Stomach smooth muscle (tissue), 2 donors: ENCODE results near the gene CX3CR1.
"Not testable (repeated sequence)": the region's sequence is repeated elsewhere in the genome, so short reads cannot be mapped to it uniquely, and the experiment has no call there.

Experiments used
- H3K27ac ChIP-seq: one replicate; pipeline ENCODE4 v1.7.0; 2013; ENCODE audit warnings: mild to moderate bottlenecking, low read length, inconsistent platforms
- H3K27me3 ChIP-seq, 2 donors: one replicate each; pipeline ENCODE4 v1.7.0; 2013; ENCODE audit warnings: low read length in 2 of 2; ENCODE audit not compliant: insufficient read depth in 2 of 2, control insufficient read depth in 1 of 2
- H3K36me3 ChIP-seq, 2 donors: one replicate each; pipeline ENCODE4 v1.7.0; 2013; ENCODE audit warnings: low read length in 2 of 2; ENCODE audit not compliant: control insufficient read depth in 2 of 2, insufficient read depth in 2 of 2
- H3K4me1 ChIP-seq: one replicate; pipeline ENCODE4 v1.7.0; 2013; ENCODE audit warnings: low read length; ENCODE audit not compliant: control insufficient read depth, insufficient read depth
- H3K4me3 ChIP-seq, 2 donors: one replicate each; pipeline ENCODE4 v1.7.0; 2013; ENCODE audit warnings: low read length in 2 of 2
- H3K9ac ChIP-seq, 2 donors: one replicate each; pipeline ENCODE4 v1.7.0; 2013; ENCODE audit warnings: low read length in 2 of 2, mild to moderate bottlenecking in 1 of 2
- H3K9me3 ChIP-seq, 2 donors: one replicate each; pipeline ENCODE4 v1.7.0; 2013; ENCODE audit warnings: low read length in 2 of 2; ENCODE audit not compliant: control insufficient read depth in 2 of 2
- donor health status: healthy.
- donor health status: Pancreatic carcinoma.

Gene CX3CR1, protein sequence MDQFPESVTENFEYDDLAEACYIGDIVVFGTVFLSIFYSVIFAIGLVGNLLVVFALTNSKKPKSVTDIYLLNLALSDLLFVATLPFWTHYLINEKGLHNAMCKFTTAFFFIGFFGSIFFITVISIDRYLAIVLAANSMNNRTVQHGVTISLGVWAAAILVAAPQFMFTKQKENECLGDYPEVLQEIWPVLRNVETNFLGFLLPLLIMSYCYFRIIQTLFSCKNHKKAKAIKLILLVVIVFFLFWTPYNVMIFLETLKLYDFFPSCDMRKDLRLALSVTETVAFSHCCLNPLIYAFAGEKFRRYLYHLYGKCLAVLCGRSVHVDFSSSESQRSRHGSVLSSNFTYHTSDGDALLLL

GRCh38 chr3:39279745-39280517 is at the start of gene CX3CR1:
CX3CR1 (minus strand) TSS chr3:39280036; CDS start chr3:39266509, 13,527 bp downstream.
- Histone ChIP-seq H3K4me1 (no peaks in the 10 kb centered on the region), H3K9ac (no peak within 1 kb of the TSS), H3K27me3 (peaks cover 0 to 2% of the 10 kb centered on the region in 2 donors), H3K9me3 (no peaks in the 10 kb centered on the region), H3K4me3 (peak within 1 kb of the TSS in 1 of 2 donors; percentile 16), H3K36me3 (no peaks in the 10 kb centered on the region), H3K27ac (no peak within 1 kb of the TSS)

GRCh38 chr3:39329493-39329892 is 49.7 kb upstream of the CX3CR1 start, which contains the start of gene CCR8:
CCR8 (plus strand) TSS chr3:39329709; CDS start chr3:39332332, 2,623 bp downstream.
- H3K4me3 ChIP-seq = no peak within 1 kb of the TSS
- H3K9ac ChIP-seq = no peak within 1 kb of the TSS
- no peaks in the 10 kb centered on the region for H3K4me1 ChIP-seq
- H3K27me3 ChIP-seq = no peaks in the 10 kb centered on the region
- no peaks in the 10 kb centered on the region for H3K36me3 ChIP-seq
- H3K27ac ChIP-seq = no peak within 1 kb of the TSS
- no peaks in the 10 kb centered on the region for H3K9me3 ChIP-seq

DNA sequence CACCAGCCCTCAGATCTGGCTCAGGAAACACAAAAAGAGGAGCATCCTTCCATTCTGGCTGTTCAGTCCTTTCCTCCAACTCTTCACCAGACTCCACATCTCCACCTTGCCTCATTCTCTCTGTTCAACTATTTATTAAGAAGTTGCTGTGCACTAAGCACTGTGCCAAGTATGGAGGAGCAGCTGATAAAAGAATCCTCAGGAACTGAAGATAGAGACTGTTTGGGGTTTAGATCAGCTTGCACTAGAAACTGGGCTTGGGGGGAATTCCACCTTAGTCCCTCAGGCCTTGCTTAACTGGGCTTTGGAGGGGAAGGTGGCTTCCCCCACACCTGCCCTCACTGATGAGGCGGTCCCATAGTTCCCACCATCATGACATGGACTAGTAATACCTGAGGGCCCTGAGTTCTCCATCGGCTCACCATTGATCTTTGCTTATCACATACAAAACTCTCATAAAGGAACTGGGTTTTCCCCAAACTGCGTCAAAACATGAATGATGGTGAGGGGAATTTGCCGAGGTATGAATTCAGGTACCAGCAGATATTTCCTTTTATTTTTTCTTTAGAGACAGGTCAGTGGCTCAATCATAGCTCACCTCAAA is 48.0 kb upstream of the CX3CR1 start:
- Histone ChIP-seq H3K9me3 (no peaks in the 10 kb centered on the region), H3K27ac (no peak overlapping the region), H3K9ac (no peak overlapping the region), H3K27me3 (no peaks in the 10 kb centered on the region), H3K4me1 (no peaks in the 10 kb centered on the region), H3K4me3 (no peak overlapping the region), H3K36me3 (no peaks in the 10 kb centered on the region)

GRCh38 chr3:39327053-39327745 is 47.4 kb upstream of the CX3CR1 start:
- Histone ChIP-seq H3K4me1 (no peaks in the 10 kb centered on the region), H3K9ac (no peak overlapping the region), H3K4me3 (no peak overlapping the region), H3K9me3 (no peaks in the 10 kb centered on the region), H3K27me3 (no peaks in the 10 kb centered on the region), H3K27ac (no peak overlapping the region), H3K36me3 (no peaks in the 10 kb centered on the region)

- no peaks in the 10 kb centered on the region for H3K4me1 ChIP-seq
- H3K4me3 ChIP-seq = no peak overlapping the region
- no peak overlapping the region for H3K9ac ChIP-seq
- no peaks in the 10 kb centered on the region for H3K9me3 ChIP-seq
- no peaks in the 10 kb centered on the region for H3K27me3 ChIP-seq
- H3K36me3 ChIP-seq = no peaks in the 10 kb centered on the region
- no peak overlapping the region for H3K27ac ChIP-seq
Measured at GRCh38 chr3:39325236-39325635, 45.4 kb upstream of the CX3CR1 start.

DNA sequence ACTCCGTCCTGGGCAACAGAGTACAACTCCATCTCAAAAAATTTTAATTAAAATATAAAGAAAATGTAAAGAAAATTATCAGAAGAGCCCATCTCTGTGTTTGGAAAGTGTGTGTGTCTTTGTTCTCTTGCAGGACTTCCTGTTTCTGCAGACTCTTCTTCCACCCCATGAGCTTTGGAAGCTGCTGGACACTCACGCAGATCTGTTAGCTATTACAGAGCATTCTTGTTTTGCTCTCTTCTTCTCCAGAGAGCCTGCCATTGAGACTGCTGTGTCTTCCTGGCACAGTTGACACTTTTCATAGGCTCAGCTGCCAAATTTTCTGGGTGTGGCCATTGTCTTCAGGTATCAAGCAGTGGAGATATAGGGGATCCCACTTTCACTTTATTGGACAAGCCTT is 43.7 kb upstream of the CX3CR1 start:
- Histone ChIP-seq H3K27me3 (no peaks in the 10 kb centered on the region), H3K4me3 (no peak overlapping the region), H3K9me3 (no peaks in the 10 kb centered on the region), H3K36me3 (no peaks in the 10 kb centered on the region), H3K9ac (no peak overlapping the region), H3K4me1 (no peaks in the 10 kb centered on the region), H3K27ac (no peak overlapping the region)

GRCh38 chr3:39322936-39323335 is 43.1 kb upstream of the CX3CR1 start:
- H3K27ac ChIP-seq = no peak overlapping the region
- no peaks in the 10 kb centered on the region for H3K36me3 ChIP-seq
- H3K4me1 ChIP-seq = no peaks in the 10 kb centered on the region
- no peaks in the 10 kb centered on the region for H3K9me3 ChIP-seq
- no peaks in the 10 kb centered on the region for H3K27me3 ChIP-seq
- no peak overlapping the region for H3K4me3 ChIP-seq
- no peak overlapping the region for H3K9ac ChIP-seq

DNA sequence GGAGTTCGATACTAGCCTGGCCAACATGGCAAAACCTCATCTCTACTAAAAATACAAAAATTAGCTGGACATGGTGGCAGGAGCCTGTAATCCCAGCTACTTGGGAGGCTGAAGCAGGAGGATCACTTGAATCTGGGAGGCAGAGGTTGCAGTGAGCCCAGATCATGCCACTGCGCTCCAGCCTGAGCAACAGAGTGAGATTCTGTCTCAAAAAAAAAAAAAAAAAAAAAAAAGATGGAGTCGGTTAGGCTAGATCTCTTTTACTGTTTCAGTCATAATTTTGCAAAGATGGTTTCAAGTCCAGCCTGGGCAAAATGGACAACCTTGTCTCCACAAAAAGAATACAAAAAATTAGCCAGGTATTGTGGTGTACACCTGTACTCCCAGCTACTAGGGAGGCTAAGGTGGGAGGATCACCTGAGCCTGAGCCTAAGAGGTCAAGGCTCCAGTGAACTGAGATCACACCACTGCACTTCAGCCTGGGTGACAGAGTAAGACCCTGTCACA is 42.4 kb upstream of the CX3CR1 start:
- not testable (repeated sequence) for H3K4me3 ChIP-seq, H3K9me3 ChIP-seq, H3K9ac ChIP-seq, H3K36me3 ChIP-seq, H3K27me3 ChIP-seq, H3K27ac ChIP-seq, H3K4me1 ChIP-seq

DNA sequence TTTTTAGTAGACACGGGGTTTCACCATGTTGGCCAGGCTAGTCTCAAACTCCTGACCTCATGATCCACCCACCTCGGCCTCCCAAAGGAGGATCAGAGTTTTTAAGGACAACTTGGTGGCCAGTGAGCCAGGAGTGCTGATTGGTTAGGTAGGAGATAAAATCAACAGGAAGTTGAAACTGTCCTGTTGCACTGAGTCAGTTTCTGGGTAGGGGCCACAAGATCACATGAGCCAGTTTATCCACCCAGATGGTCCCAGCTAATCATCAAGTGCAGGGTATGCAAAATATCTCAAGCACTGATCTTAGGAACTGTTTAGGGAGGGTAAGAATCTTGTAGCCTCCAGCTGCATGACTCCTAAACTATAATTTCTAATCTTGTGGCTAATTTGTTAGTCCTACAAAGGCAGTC is 41.7 kb upstream of the CX3CR1 start:
- H3K4me3 ChIP-seq, H3K27ac ChIP-seq, H3K9ac ChIP-seq, H3K27me3 ChIP-seq, H3K4me1 ChIP-seq, H3K36me3 ChIP-seq, H3K9me3 ChIP-seq: not testable (repeated sequence)

DNA sequence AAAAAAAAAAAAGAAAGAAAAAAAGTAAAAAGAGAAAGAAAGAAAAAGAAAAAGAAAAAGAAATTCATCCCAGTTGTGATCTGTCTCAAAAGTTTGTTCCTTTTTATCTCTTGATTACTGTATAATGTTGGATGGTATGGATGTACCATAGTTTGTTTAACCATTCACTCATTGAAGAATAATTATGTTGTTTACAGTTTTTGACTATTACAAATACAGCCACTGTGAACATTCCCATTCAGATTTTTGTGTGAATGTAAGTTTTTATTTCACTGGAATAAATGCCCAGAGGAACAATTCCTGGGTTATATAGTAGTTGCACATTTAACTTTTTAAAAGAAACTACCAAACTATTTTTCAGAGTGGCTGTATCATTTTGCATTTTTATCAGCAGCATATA is 39.4 kb upstream of the CX3CR1 start:
- H3K27ac ChIP-seq = no peak overlapping the region
- no peak overlapping the region for H3K4me3 ChIP-seq
- no peaks in the 10 kb centered on the region for H3K4me1 ChIP-seq
- H3K36me3 ChIP-seq = no peaks in the 10 kb centered on the region
- no peak overlapping the region for H3K9ac ChIP-seq
- H3K9me3 ChIP-seq = peaks cover 2 to 3% of the 10 kb centered on the region in 2 donors
- H3K27me3 ChIP-seq = no peaks in the 10 kb centered on the region
